ENCODE measurements around the gene TXN. TPM values are rescaled to one million over a fixed set of nuclear protein-coding genes. Genes with fewer than 3 reads are reported as not detected.

The TXN gene
- total RNA-seq, 2 donors from 2014 or later = 90.5 to 92.5 TPM

DNA sequence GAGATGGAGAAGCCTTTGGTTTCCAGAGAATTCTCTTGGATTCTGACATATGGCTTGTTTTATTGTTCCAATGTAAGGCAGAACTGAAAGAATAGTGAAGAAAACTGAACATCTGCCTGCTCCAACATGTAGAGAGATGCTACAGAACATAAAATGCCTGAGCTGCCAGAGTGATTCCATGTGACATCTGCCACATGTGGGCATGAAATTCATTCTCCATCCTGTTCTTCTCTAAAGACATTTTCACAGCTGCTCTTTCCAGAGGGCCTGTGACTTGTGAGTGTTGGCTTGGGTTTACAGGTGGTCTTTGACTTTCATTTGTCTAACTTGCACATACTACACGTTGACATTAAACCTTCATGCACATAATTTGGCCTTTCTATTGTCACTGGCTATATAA lies 33.7 kb upstream of the TXN start:
- Histone ChIP-seq H3K9me3 (no peaks in the 10 kb centered on the region), H3K27ac (no peak overlapping the region), H3K36me3 (no peaks in the 10 kb centered on the region), H3K27me3 (no peaks in the 10 kb centered on the region), H3K4me1 (no peaks in the 10 kb centered on the region), H3K4me3 (no peak overlapping the region)
- DNase-seq (ENCODE audit: low spot score) = no peak
- TF ChIP-seq, protein P1, sequence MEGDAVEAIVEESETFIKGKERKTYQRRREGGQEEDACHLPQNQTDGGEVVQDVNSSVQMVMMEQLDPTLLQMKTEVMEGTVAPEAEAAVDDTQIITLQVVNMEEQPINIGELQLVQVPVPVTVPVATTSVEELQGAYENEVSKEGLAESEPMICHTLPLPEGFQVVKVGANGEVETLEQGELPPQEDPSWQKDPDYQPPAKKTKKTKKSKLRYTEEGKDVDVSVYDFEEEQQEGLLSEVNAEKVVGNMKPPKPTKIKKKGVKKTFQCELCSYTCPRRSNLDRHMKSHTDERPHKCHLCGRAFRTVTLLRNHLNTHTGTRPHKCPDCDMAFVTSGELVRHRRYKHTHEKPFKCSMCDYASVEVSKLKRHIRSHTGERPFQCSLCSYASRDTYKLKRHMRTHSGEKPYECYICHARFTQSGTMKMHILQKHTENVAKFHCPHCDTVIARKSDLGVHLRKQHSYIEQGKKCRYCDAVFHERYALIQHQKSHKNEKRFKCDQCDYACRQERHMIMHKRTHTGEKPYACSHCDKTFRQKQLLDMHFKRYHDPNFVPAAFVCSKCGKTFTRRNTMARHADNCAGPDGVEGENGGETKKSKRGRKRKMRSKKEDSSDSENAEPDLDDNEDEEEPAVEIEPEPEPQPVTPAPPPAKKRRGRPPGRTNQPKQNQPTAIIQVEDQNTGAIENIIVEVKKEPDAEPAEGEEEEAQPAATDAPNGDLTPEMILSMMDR (IDR thresholded peaks at IDR 0.05) = no peak

DNA sequence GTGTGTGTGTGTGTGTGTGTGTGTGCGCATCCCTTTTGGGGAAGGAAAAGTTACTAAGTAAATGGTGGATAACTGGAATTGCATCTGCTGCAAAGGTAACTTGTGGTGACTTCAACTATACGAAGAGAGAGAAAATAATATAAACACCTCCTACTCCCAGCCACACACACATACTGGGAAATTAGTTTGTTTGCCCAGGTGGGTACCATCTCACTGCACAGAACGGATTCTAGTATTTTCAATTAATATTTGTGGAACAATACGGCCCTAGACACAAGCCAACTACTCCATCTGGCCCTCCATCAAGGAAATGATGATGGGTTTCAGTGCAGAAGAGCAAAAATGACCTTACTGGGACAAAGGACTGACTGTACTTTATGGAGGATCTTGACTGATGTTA lies 32.2 kb upstream of the TXN start:
- no peak overlapping the region for H3K27ac ChIP-seq
- no peaks in the 10 kb centered on the region for H3K4me1 ChIP-seq
- H3K9me3 ChIP-seq = no peaks in the 10 kb centered on the region
- H3K4me3 ChIP-seq = no peak overlapping the region
- no peaks in the 10 kb centered on the region for H3K36me3 ChIP-seq
- no peak for DNase-seq (ENCODE audit: low spot score)
- H3K27me3 ChIP-seq = no peaks in the 10 kb centered on the region
- TF ChIP-seq, protein P1 (IDR thresholded peaks at IDR 0.05) = no peak

- H3K27me3 ChIP-seq = no peaks in the 10 kb centered on the region
- no peak for DNase-seq (ENCODE audit: low spot score)
- H3K4me3 ChIP-seq = no peak overlapping the region
- H3K9me3 ChIP-seq = no peaks in the 10 kb centered on the region
- TF ChIP-seq, protein P1 (IDR thresholded peaks at IDR 0.05) = no peak
- no peak overlapping the region for H3K27ac ChIP-seq
- H3K36me3 ChIP-seq = no peaks in the 10 kb centered on the region
- H3K4me1 ChIP-seq = no peaks in the 10 kb centered on the region
Observed at GRCh38 chr9:110287289-110287680, 31.0 kb upstream of the TXN start.

DNA sequence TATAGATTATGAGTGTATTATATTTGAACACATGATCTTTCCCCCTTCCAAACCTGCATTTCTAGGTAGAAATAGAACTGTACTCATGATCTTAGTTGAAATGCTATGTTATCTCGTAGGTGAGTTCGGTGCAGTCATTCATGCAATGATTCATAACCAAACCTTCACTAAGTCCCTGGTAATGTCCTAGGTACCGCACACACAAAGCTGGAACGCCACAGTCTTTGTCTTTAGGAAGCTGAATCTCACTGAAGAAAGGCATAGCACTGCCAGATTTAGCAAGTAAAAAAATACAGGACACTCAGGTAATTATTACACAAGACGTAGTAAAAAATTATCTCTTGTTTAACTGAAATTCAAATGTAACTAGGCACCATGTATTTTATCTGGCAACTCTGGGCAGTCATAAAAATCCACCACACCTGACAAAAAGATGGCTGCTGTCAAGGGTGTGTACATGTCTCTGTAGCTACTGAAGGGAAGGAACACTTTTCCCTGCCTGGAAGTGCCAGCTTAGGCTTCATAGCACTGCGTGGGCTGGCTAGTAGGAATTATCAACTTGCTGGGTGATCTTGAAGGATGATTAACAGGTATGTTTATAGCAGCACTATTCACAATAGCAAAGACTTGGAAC lies 28.0 kb upstream of the TXN start:
- no peaks in the 10 kb centered on the region for H3K4me1 ChIP-seq
- H3K36me3 ChIP-seq = no peaks in the 10 kb centered on the region
- H3K4me3 ChIP-seq = no peak overlapping the region
- TF ChIP-seq, protein P1 (IDR thresholded peaks at IDR 0.05) = no peak
- no peaks in the 10 kb centered on the region for H3K27me3 ChIP-seq
- H3K27ac ChIP-seq = no peak overlapping the region
- no peaks in the 10 kb centered on the region for H3K9me3 ChIP-seq
- DNase-seq (ENCODE audit: low spot score) = no peak

GRCh38 chr9:110283751-110284150 lies 27.4 kb upstream of the TXN start:
- TF ChIP-seq, protein P1 (IDR thresholded peaks at IDR 0.05) = no peak
- H3K9me3 ChIP-seq = no peaks in the 10 kb centered on the region
- DNase-seq (ENCODE audit: low spot score) = no peak

GRCh38 chr9:110282739-110283081 lies 26.4 kb upstream of the TXN start:
- H3K4me3 ChIP-seq = no peak overlapping the region
- H3K27me3 ChIP-seq = no peaks in the 10 kb centered on the region
- H3K4me1 ChIP-seq = no peaks in the 10 kb centered on the region
- TF ChIP-seq, protein P1 (IDR thresholded peaks at IDR 0.05) = no peak
- DNase-seq (ENCODE audit: low spot score) = no peak
- H3K27ac ChIP-seq = no peak overlapping the region
- H3K36me3 ChIP-seq = no peaks in the 10 kb centered on the region
- H3K9me3 ChIP-seq = no peaks in the 10 kb centered on the region

More at GRCh38 chr9:110283751-110284150, 27.4 kb upstream of the TXN start:
- no peaks in the 10 kb centered on the region for H3K4me1 ChIP-seq
- H3K27ac ChIP-seq = no peak overlapping the region
- H3K27me3 ChIP-seq = no peaks in the 10 kb centered on the region
- H3K4me3 ChIP-seq = no peak overlapping the region
- H3K36me3 ChIP-seq = no peaks in the 10 kb centered on the region

Data from right atrium auricular region (tissue), 2 donors.